ENCODE data around the gene HEYL. TPM values are rescaled to one million over a fixed set of nuclear protein-coding genes. Genes with fewer than 3 reads are reported as not detected.

The HEYL gene
- total and polyA plus RNA-seq, 9 of the 15 experiments (the other 6 are each of a cell fraction or from before 2014, with no cell fraction given), result 0.13 to 0.89 (median 0.25) TPM

GRCh38 chr1:39650431-39650830 is 11.0 kb upstream of the HEYL start:
- H3K27me3 ChIP-seq (ENCODE audit: control insufficient read depth in 2 of 2, insufficient read depth in 2 of 2, low read length in 2 of 2), result peaks cover 9 to 34% of the 10 kb centered on the region in 2 experiments; a peak in 4 of 5 replicates
- H2AFZ ChIP-seq (ENCODE audit: low read depth, low read length), result no peak overlapping the region
- TF ChIP-seq FOXJ3 (CRISPR knock-in tag; IDR thresholded peaks at IDR 0.05) (no peak), NFXL1 (CRISPR knock-in tag; IDR thresholded peaks at IDR 0.05) (no peak), SREBF1 (IDR thresholded peaks at IDR 0.05; ENCODE audit: borderline replicate concordance, low read depth, low read length) (no peak), ZBTB2 (IDR thresholded peaks at IDR 0.05) (no peak), YY1 (IDR thresholded peaks at IDR 0.05; ENCODE audit: borderline replicate concordance in 1 of 3, control insufficient read depth in 1 of 3, extremely low read depth in 1 of 3, insufficient read depth in 3 of 3, insufficient read length in 1 of 3, insufficient replicate concordance in 2 of 3, low read depth in 1 of 3, low read length in 2 of 3) (no peak), PCBP2 (IDR thresholded peaks at IDR 0.05; ENCODE audit: low read depth, low read length, poor library complexity, severe bottlenecking) (no peak), ELK1 (CRISPR knock-in tag; IDR thresholded peaks at IDR 0.05) (no peak), MYC (IDR thresholded peaks at IDR 0.05; ENCODE audit: low read depth, low read length) (no peak), MYC (CRISPR knock-in tag; IDR thresholded peaks at IDR 0.05; ENCODE audit: borderline replicate concordance, low read depth) (no peak), ZNF316 (IDR thresholded peaks at IDR 0.05) (no peak), MECOM (CRISPR knock-in tag; IDR thresholded peaks at IDR 0.05) (no peak), ZNF75A (CRISPR knock-in tag; IDR thresholded peaks at IDR 0.05) (no peak), XRCC3 (IDR thresholded peaks at IDR 0.05) (no peak), PHB2 (IDR thresholded peaks at IDR 0.05; ENCODE audit: low read depth) (no peak), MBD1 (CRISPR knock-in tag; IDR thresholded peaks at IDR 0.05) (no peak), ZBTB5 (IDR thresholded peaks at IDR 0.05) (no peak)
- in situ Hi-C loops (cut with MboI) (no loop called here), intact Hi-C loops (cut with micrococcal nuclease) (no loop called here)
- FAIRE-seq (no peak), ATAC-seq (no peak), DNase-seq (ENCODE audit: extremely low read depth in 1 of 4, low spot score in 3 of 4) (no peak)
- H3K36me3 ChIP-seq (ENCODE audit: control insufficient read depth, insufficient read depth, low read length), result no peaks in the 10 kb centered on the region
- H4K20me1 ChIP-seq (replicated peaks; ENCODE audit: control insufficient read depth, insufficient read depth, low read length), result 0 out of 2 replicates have a peak, but pooled peaks cover 4% of the 10 kb centered on the region
- H3K9ac ChIP-seq (ENCODE audit: insufficient read depth in 1 of 2, low read depth in 2 of 2, low read length in 2 of 2), result no peak overlapping the region
- no peak overlapping the region for H3K4me2 ChIP-seq (ENCODE audit: insufficient read depth, low read length)
- H3K4me3 ChIP-seq, result no peak overlapping the region
- peaks cover 7 to 8% of the 10 kb centered on the region in 2 experiments; a peak in 3 of 5 replicates for H3K4me1 ChIP-seq (replicated peaks in 1 of 2; ENCODE audit: control insufficient read depth in 2 of 2, insufficient read depth in 2 of 2, low read length in 2 of 2)
- CTCF ChIA-PET (ENCODE audit: low intra/inter-chr PET ratio), result no interaction called here
- WGBS (ENCODE audit: insufficient coverage, low coverage, missing lambda C conversion rate), result 12% methylated on average over 1 of the region's 1 CpG
- no peak overlapping the region for H3K27ac ChIP-seq (ENCODE audit: extremely low read depth, low read depth, low read length)
- no peaks in the 10 kb centered on the region for H3K9me1 ChIP-seq (ENCODE audit: control insufficient read depth, insufficient read depth, low read length)
- H3K79me2 ChIP-seq (ENCODE audit: control insufficient read depth, insufficient read depth, low read length), result no peaks in the 10 kb centered on the region
- POLR2A ChIA-PET, result interaction anchor here (0.6 kb wide), 1 partner anchor 252 kb away, joined by 3 read pairs; no protein-coding TSS in a partner anchor
- no peaks in the 10 kb centered on the region for H3K9me3 ChIP-seq (replicated peaks; ENCODE audit: control insufficient read depth, insufficient read depth, low read depth, low read length)
- no TSS peak for BruUV-seq (replicated peaks)

Measured in K562 (cell line).